ENCODE data around the gene WT1. TPM values are rescaled to one million over a fixed set of nuclear protein-coding genes. Genes with fewer than 3 reads are reported as not detected.

WT1 gene
- total RNA-seq, 1 experiment from 2014 or later = not detected

DNA sequence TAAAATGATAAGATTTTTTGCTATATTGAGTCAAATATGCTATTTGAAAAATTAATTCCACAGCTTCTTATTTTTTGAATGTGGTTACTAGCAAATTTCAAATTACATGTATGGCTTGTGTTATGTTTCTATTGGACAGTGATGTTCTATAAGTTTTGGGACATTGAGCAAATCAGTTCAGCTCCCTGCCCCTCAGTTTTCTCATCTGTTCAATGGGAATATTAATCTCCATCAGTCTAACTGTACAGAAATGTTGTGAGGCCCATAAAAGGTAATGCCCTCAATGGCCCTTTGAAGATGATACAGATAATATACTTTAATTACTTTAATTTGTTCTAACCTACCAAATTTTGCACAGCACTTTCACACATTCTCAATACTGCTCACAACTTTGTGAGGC lies 15.2 kb downstream of the WT1 start (continued):
- TF ChIP-seq, protein P1, sequence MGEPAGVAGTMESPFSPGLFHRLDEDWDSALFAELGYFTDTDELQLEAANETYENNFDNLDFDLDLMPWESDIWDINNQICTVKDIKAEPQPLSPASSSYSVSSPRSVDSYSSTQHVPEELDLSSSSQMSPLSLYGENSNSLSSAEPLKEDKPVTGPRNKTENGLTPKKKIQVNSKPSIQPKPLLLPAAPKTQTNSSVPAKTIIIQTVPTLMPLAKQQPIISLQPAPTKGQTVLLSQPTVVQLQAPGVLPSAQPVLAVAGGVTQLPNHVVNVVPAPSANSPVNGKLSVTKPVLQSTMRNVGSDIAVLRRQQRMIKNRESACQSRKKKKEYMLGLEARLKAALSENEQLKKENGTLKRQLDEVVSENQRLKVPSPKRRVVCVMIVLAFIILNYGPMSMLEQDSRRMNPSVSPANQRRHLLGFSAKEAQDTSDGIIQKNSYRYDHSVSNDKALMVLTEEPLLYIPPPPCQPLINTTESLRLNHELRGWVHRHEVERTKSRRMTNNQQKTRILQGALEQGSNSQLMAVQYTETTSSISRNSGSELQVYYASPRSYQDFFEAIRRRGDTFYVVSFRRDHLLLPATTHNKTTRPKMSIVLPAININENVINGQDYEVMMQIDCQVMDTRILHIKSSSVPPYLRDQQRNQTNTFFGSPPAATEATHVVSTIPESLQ (CRISPR knock-in tag; IDR thresholded peaks at IDR 0.05) = no peak
- TF ChIP-seq, protein P2, sequence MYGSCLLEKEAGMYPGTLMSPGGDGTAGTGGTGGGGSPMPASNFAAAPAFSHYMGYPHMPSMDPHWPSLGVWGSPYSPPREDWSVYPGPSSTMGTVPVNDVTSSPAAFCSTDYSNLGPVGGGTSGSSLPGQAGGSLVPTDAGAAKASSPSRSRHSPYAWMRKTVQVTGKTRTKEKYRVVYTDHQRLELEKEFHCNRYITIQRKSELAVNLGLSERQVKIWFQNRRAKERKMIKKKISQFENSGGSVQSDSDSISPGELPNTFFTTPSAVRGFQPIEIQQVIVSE (CRISPR knock-in tag; IDR thresholded peaks at IDR 0.05; ENCODE audit: borderline replicate concordance) = no peak
- TF ChIP-seq ZNF396 (CRISPR knock-in tag; IDR thresholded peaks at IDR 0.05; ENCODE audit: borderline replicate concordance) (no peak), ELF4 (CRISPR knock-in tag; IDR thresholded peaks at IDR 0.05; ENCODE audit: low read depth) (no peak), SOX15 (CRISPR knock-in tag; IDR thresholded peaks at IDR 0.05) (no peak), NFE2L1 (CRISPR knock-in tag; IDR thresholded peaks at IDR 0.05) (no peak), EMX1 (CRISPR knock-in tag; IDR thresholded peaks at IDR 0.05) (no peak), SP1 (CRISPR knock-in tag; conservative IDR thresholded peaks at IDR 0.05) (no peak), RELA (CRISPR knock-in tag; IDR thresholded peaks at IDR 0.05; ENCODE audit: borderline replicate concordance) (no peak)
- TF ChIP-seq, protein P3, sequence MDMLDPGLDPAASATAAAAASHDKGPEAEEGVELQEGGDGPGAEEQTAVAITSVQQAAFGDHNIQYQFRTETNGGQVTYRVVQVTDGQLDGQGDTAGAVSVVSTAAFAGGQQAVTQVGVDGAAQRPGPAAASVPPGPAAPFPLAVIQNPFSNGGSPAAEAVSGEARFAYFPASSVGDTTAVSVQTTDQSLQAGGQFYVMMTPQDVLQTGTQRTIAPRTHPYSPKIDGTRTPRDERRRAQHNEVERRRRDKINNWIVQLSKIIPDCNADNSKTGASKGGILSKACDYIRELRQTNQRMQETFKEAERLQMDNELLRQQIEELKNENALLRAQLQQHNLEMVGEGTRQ (CRISPR knock-in tag; IDR thresholded peaks at IDR 0.05) = no peak
- TF ChIP-seq, protein P4, sequence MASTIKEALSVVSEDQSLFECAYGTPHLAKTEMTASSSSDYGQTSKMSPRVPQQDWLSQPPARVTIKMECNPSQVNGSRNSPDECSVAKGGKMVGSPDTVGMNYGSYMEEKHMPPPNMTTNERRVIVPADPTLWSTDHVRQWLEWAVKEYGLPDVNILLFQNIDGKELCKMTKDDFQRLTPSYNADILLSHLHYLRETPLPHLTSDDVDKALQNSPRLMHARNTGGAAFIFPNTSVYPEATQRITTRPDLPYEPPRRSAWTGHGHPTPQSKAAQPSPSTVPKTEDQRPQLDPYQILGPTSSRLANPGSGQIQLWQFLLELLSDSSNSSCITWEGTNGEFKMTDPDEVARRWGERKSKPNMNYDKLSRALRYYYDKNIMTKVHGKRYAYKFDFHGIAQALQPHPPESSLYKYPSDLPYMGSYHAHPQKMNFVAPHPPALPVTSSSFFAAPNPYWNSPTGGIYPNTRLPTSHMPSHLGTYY (CRISPR knock-in tag; IDR thresholded peaks at IDR 0.05) = no peak
- TF ChIP-seq, protein P5, sequence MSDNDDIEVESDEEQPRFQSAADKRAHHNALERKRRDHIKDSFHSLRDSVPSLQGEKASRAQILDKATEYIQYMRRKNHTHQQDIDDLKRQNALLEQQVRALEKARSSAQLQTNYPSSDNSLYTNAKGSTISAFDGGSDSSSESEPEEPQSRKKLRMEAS (CRISPR knock-in tag; IDR thresholded peaks at IDR 0.05) = no peak
- TF ChIP-seq, protein P6, sequence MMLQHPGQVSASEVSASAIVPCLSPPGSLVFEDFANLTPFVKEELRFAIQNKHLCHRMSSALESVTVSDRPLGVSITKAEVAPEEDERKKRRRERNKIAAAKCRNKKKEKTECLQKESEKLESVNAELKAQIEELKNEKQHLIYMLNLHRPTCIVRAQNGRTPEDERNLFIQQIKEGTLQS (CRISPR knock-in tag; conservative IDR thresholded peaks at IDR 0.05) = no peak
- TF ChIP-seq, protein P7, sequence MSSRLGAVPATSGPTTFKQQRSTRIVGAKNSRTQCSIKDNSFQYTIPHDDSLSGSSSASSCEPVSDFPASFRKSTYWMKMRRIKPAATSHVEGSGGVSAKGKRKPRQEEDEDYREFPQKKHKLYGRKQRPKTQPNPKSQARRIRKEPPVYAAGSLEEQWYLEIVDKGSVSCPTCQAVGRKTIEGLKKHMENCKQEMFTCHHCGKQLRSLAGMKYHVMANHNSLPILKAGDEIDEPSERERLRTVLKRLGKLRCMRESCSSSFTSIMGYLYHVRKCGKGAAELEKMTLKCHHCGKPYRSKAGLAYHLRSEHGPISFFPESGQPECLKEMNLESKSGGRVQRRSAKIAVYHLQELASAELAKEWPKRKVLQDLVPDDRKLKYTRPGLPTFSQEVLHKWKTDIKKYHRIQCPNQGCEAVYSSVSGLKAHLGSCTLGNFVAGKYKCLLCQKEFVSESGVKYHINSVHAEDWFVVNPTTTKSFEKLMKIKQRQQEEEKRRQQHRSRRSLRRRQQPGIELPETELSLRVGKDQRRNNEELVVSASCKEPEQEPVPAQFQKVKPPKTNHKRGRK (CRISPR knock-in tag; IDR thresholded peaks at IDR 0.05; ENCODE audit: borderline replicate concordance) = no peak
- TF ChIP-seq, protein P8, sequence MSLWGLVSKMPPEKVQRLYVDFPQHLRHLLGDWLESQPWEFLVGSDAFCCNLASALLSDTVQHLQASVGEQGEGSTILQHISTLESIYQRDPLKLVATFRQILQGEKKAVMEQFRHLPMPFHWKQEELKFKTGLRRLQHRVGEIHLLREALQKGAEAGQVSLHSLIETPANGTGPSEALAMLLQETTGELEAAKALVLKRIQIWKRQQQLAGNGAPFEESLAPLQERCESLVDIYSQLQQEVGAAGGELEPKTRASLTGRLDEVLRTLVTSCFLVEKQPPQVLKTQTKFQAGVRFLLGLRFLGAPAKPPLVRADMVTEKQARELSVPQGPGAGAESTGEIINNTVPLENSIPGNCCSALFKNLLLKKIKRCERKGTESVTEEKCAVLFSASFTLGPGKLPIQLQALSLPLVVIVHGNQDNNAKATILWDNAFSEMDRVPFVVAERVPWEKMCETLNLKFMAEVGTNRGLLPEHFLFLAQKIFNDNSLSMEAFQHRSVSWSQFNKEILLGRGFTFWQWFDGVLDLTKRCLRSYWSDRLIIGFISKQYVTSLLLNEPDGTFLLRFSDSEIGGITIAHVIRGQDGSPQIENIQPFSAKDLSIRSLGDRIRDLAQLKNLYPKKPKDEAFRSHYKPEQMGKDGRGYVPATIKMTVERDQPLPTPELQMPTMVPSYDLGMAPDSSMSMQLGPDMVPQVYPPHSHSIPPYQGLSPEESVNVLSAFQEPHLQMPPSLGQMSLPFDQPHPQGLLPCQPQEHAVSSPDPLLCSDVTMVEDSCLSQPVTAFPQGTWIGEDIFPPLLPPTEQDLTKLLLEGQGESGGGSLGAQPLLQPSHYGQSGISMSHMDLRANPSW (CRISPR knock-in tag; conservative IDR thresholded peaks at IDR 0.05; ENCODE audit: low read depth) = no peak

DNA sequence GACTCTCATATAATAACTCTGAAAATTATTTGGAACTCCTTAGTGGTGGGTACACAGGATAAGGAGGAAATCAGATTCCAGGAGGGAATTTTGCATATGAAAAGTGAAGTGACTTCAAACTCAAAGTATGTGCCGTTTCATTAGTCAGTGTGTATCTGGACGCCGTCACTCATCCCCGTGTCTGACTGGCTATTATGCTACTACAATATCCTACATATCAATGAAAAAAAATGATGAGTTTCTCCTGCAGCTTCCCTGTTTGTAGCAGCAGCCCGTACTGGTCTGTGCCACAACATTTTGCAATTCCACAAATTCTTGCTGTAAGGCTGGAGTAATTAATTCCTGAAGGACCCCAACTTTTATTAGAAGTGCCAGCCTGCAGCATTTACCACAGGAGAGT lies 16.5 kb downstream of the WT1 start:
- H3K27me3 Mint-ChIP-seq (ENCODE audit: low read depth) = peaks cover 27% of the 10 kb centered on the region
- TF ChIP-seq, protein P9, sequence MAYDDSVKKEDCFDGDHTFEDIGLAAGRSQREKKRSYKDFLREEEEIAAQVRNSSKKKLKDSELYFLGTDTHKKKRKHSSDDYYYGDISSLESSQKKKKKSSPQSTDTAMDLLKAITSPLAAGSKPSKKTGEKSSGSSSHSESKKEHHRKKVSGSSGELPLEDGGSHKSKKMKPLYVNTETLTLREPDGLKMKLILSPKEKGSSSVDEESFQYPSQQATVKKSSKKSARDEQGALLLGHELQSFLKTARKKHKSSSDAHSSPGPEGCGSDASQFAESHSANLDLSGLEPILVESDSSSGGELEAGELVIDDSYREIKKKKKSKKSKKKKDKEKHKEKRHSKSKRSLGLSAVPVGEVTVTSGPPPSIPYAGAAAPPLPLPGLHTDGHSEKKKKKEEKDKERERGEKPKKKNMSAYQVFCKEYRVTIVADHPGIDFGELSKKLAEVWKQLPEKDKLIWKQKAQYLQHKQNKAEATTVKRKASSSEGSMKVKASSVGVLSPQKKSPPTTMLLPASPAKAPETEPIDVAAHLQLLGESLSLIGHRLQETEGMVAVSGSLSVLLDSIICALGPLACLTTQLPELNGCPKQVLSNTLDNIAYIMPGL (CRISPR knock-in tag; IDR thresholded peaks at IDR 0.05) = no peak
- TF ChIP-seq JAZF1 (CRISPR knock-in tag; IDR thresholded peaks at IDR 0.05) = no peak
- TF ChIP-seq, protein P7 (CRISPR knock-in tag; IDR thresholded peaks at IDR 0.05; ENCODE audit: borderline replicate concordance) = no peak
- TF ChIP-seq, protein P5 (CRISPR knock-in tag; IDR thresholded peaks at IDR 0.05) = no peak
- TF ChIP-seq, protein P1 (CRISPR knock-in tag; IDR thresholded peaks at IDR 0.05) = no peak
- no peak for TF ChIP-seq ZNF423 (CRISPR knock-in tag; IDR thresholded peaks at IDR 0.05)

More for the DNA sequence above, 16.5 kb downstream of the WT1 start:
- ChIA-PET CTCF (no interaction called here), POLR2A (no interaction called here)
- ATAC-seq (no peak), DNase-seq (ENCODE audit: low spot score) (no peak)
- Mint-ChIP-seq H3K27ac (no peak overlapping the region), H3K4me3 (no peak overlapping the region), H3K4me1 (peaks cover 21% of the 10 kb centered on the region), H3K36me3 (no peaks in the 10 kb centered on the region), H3K9me3 (no peaks in the 10 kb centered on the region)
